ENCODE measurements around the gene KBTBD6. TPM values are rescaled to one million over a fixed set of nuclear protein-coding genes. Genes with fewer than 3 reads are reported as not detected.

KBTBD6 gene
- total and polyA plus RNA-seq, 8 donors, result 6.9 to 16.0 (median 14.4) TPM

- intact Hi-C loops (cut with DNase I), result no loop called here
- H3K27ac ChIP-seq, result no peak overlapping the region
These were observed 12.0 kb upstream of the KBTBD6 start for GRCh38 chr13:41144576-41144975.

GRCh38 chr13:41139296-41139966 lies 6.8 kb upstream of the KBTBD6 start:
- Histone ChIP-seq H3K27me3 (no peaks in the 10 kb centered on the region), H3K4me3 (no peak overlapping the region), H3K36me3 (no peaks in the 10 kb centered on the region), H3K9me3 (no peaks in the 10 kb centered on the region), H3K27ac (no peak overlapping the region), H3K4me1 (no peaks in the 10 kb centered on the region)
- TF ChIP-seq, protein P1, sequence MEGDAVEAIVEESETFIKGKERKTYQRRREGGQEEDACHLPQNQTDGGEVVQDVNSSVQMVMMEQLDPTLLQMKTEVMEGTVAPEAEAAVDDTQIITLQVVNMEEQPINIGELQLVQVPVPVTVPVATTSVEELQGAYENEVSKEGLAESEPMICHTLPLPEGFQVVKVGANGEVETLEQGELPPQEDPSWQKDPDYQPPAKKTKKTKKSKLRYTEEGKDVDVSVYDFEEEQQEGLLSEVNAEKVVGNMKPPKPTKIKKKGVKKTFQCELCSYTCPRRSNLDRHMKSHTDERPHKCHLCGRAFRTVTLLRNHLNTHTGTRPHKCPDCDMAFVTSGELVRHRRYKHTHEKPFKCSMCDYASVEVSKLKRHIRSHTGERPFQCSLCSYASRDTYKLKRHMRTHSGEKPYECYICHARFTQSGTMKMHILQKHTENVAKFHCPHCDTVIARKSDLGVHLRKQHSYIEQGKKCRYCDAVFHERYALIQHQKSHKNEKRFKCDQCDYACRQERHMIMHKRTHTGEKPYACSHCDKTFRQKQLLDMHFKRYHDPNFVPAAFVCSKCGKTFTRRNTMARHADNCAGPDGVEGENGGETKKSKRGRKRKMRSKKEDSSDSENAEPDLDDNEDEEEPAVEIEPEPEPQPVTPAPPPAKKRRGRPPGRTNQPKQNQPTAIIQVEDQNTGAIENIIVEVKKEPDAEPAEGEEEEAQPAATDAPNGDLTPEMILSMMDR (IDR thresholded peaks at IDR 0.05), result no peak
- DNase-seq (no peak), ATAC-seq (no peak)
- intact Hi-C loops (cut with DNase I), result loop anchor here in 1 of 2 donors (5.0 kb wide), 1 partner anchor 53 kb away; the partner anchor contains the start of gene KBTBD7

More at GRCh38 chr13:41144576-41144975, 12.0 kb upstream of the KBTBD6 start:
- H3K4me1 ChIP-seq, result no peaks in the 10 kb centered on the region
- H3K36me3 ChIP-seq, result no peaks in the 10 kb centered on the region
- ATAC-seq (no peak), DNase-seq (no peak)
- no peak overlapping the region for H3K4me3 ChIP-seq
- TF ChIP-seq, protein P1 (IDR thresholded peaks at IDR 0.05), result no peak
- peaks cover 5 to 39% of the 10 kb centered on the region in 2 donors for H3K9me3 ChIP-seq
- H3K27me3 ChIP-seq, result no peaks in the 10 kb centered on the region

GRCh38 chr13:41137951-41138350 lies 5.3 kb upstream of the KBTBD6 start:
- Histone ChIP-seq H3K27ac (no peak overlapping the region), H3K27me3 (no peaks in the 10 kb centered on the region), H3K9me3 (no peaks in the 10 kb centered on the region), H3K36me3 (no peaks in the 10 kb centered on the region), H3K4me1 (peaks cover 0 to 8% of the 10 kb centered on the region in 2 donors), H3K4me3 (no peak overlapping the region)
- TF ChIP-seq, protein P1 (IDR thresholded peaks at IDR 0.05), result no peak
- intact Hi-C loops (cut with DNase I), result loop anchor here in 1 of 2 donors (5.0 kb wide), 1 partner anchor 54 kb away; the partner anchor contains the start of gene KBTBD7
- DNase-seq, result no peak
- ATAC-seq, result no peak

GRCh38 chr13:41137241-41137640 lies 4.6 kb upstream of the KBTBD6 start:
- intact Hi-C loops (cut with DNase I), result loop anchor here in 1 of 2 donors (5.0 kb wide), 1 partner anchor 55 kb away; the partner anchor contains the start of gene KBTBD7
- Histone ChIP-seq H3K36me3 (no peaks in the 10 kb centered on the region), H3K9me3 (no peaks in the 10 kb centered on the region), H3K27ac (no peak overlapping the region), H3K27me3 (no peaks in the 10 kb centered on the region), H3K4me3 (no peak overlapping the region), H3K4me1 (peaks cover 0 to 8% of the 10 kb centered on the region in 2 donors)
- DNase-seq, result no peak
- no peak for ATAC-seq
- TF ChIP-seq, protein P1 (IDR thresholded peaks at IDR 0.05), result no peak

DNA sequence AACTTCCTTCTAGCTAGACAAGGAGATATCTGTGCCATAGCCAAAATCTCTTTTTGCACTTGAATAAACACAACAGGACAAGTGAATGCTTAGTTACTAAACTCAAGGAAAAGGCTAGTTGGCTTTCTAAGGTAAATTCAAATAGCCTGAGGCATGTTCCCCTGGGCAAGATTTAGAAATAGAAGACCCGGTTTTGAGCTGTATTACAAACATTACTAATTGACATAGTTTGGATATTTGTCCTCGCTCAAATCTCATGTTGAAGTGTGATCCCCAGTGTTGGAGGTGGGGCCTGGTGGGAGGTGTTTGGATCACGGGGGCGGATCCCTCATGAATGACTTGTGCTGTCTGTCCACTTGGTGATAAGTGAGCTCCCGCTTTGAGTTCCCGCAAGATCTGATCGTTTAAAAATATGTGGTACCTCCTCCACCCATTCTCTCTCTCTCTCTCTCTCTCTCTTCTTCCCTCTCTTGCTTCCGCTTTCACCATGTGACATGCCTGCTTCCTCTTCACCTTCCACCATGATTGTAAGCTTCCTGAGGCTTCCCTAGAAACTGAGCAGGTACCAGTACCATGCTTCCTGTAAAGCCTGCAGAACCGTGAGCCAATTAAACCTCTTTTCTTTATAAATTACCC lies 3.9 kb upstream of the KBTBD6 start:
- Histone ChIP-seq H3K27me3 (no peaks in the 10 kb centered on the region), H3K4me1 (peaks cover 3 to 15% of the 10 kb centered on the region in 2 donors), H3K9me3 (no peaks in the 10 kb centered on the region), H3K27ac (no peak overlapping the region), H3K36me3 (no peaks in the 10 kb centered on the region), H3K4me3 (no peak overlapping the region)
- TF ChIP-seq, protein P1 (IDR thresholded peaks at IDR 0.05), result no peak
- intact Hi-C loops (cut with DNase I), result loop anchor here in 1 of 2 donors (5.0 kb wide), 1 partner anchor 56 kb away; the partner anchor contains the start of gene KBTBD7
- no peak for DNase-seq
- ATAC-seq, result no peak
